Neural cell (in vitro differentiated cells): ENCODE results near the gene EHMT2. TPM values are rescaled to one million over a fixed set of nuclear protein-coding genes. Genes with fewer than 3 reads are reported as not detected.

Experiments used
- H2AFZ ChIP-seq: fragments of 200-600, 300-800 bp; sonication (generic), shearing (Covaris generic); 2 replicates; pipeline ENCODE4 v1.6.0; 2014; ENCODE audit warnings: low read depth, mild to moderate bottlenecking, antibody characterized with exemption, low read length, moderate library complexity
- H3F3A ChIP-seq: fragments of 200-600 bp; shearing (Covaris generic); 2 replicates; pipeline ENCODE4 v1.6.1; 2016; ENCODE audit warnings: mild to moderate bottlenecking, moderate library complexity, mixed read lengths, antibody characterized with exemption, low read length; ENCODE audit not compliant: insufficient read depth, poor library complexity, severe bottlenecking
- H3K27ac ChIP-seq: fragments of 200-600, 300-800 bp; sonication (generic), shearing (Covaris generic); 2 replicates; pipeline ENCODE4 v1.5.1; 2014; ENCODE audit warnings: mild to moderate bottlenecking, low read length, moderate library complexity
- H3K27me3 ChIP-seq: fragments of 300-800, 200-600 bp; sonication (generic), shearing (Covaris generic); 2 replicates; pipeline ENCODE4 v1.6.0; 2014; ENCODE audit warnings: mild to moderate bottlenecking, low read depth, low read length, moderate library complexity; ENCODE audit not compliant: insufficient read depth
- H3K36me3 ChIP-seq: fragments of 300-800, 200-600 bp; sonication (generic), shearing (Covaris generic); 2 replicates; pipeline ENCODE4 v1.5.1; 2014; ENCODE audit warnings: mild to moderate bottlenecking, antibody characterized with exemption, low read length, moderate library complexity; ENCODE audit not compliant: insufficient read depth
- H3K4me2 ChIP-seq: fragments of 300-800, 200-600 bp; sonication (generic), shearing (Covaris generic); 2 replicates; pipeline ENCODE4 v1.6.0; 2014; ENCODE audit warnings: mild to moderate bottlenecking, low read length
- H3K4me3 ChIP-seq: fragments of 300-800, 200-600 bp; sonication (generic), shearing (Covaris generic); 2 replicates; pipeline ENCODE4 v1.5.1; 2014; ENCODE audit warnings: mild to moderate bottlenecking, low read length, moderate library complexity
- H3K79me2 ChIP-seq: fragments of 200-600 bp; shearing (Covaris generic); replicated peaks from 2 replicates; pipeline ENCODE4 v1.6.0; 2014; ENCODE audit warnings: mild to moderate bottlenecking, low read length, moderate library complexity; ENCODE audit not compliant: insufficient read depth
- H3K9ac ChIP-seq: fragments of 300-800, 200-600 bp; sonication (generic), shearing (Covaris generic); 2 replicates; pipeline ENCODE4 v1.6.1; 2016; ENCODE audit warnings: mild to moderate bottlenecking, low read length, mixed read lengths
- H3K9me2 ChIP-seq: fragments of 200-600 bp; shearing (Covaris generic); 2 replicates; pipeline ENCODE4 v1.6.1; 2016; ENCODE audit warnings: mild to moderate bottlenecking, low read length, mixed read lengths; ENCODE audit not compliant: insufficient read depth
- H3K9me3 ChIP-seq: fragments of 200-600, 300-800 bp; sonication (generic), shearing (Covaris generic); 2 replicates; pipeline ENCODE4 v1.6.1; 2016; ENCODE audit warnings: mild to moderate bottlenecking, mixed run types, low read length, moderate library complexity, mixed read lengths
- H4K20me1 ChIP-seq: fragments of 200-600 bp; shearing (Covaris generic); 2 replicates; pipeline ENCODE4 v1.6.1; 2016; ENCODE audit warnings: mild to moderate bottlenecking, mixed run types; ENCODE audit not compliant: insufficient read depth
- CTCF ChIP-seq: fragments of 450-650 bp; IDR thresholded peaks from 2 replicates; pipeline ENCODE4 v1.5.1; 2014; ENCODE audit warnings: antibody characterized with exemption, mild to moderate bottlenecking, moderate library complexity; ENCODE audit not compliant: poor library complexity, severe bottlenecking
- EP300 ChIP-seq: fragments of 450-650 bp; conservative IDR thresholded peaks from 2 replicates; pipeline ENCODE4 v1.6.1; 2014; ENCODE audit warnings: antibody characterized with exemption, mild to moderate bottlenecking, moderate library complexity; ENCODE audit not compliant: poor library complexity, severe bottlenecking
- EZH2 ChIP-seq: fragments of 200-600, 300-800 bp; shearing (Covaris generic), sonication (generic); IDR thresholded peaks from 2 replicates; pipeline ENCODE4 v1.6.1; 2014; ENCODE audit warnings: antibody characterized with exemption, low read length, borderline replicate concordance, mild to moderate bottlenecking; ENCODE audit not compliant: insufficient read depth, poor library complexity, severe bottlenecking
- MXI1 ChIP-seq: fragments of 450-650 bp; conservative IDR thresholded peaks from 2 replicates; pipeline ENCODE4 v1.6.1; 2014; ENCODE audit warnings: antibody characterized with exemption, mild to moderate bottlenecking; ENCODE audit not compliant: poor library complexity, severe bottlenecking
- POLR2AphosphoS5 ChIP-seq: IDR thresholded peaks from 2 replicates; pipeline ENCODE4 v1.6.1; 2012
- RAD21 ChIP-seq: fragments of 450-650 bp; conservative IDR thresholded peaks from 2 replicates; pipeline ENCODE4 v1.6.1; 2014; ENCODE audit warnings: antibody characterized with exemption, mild to moderate bottlenecking, moderate library complexity
- SMC3 ChIP-seq: fragments of 450-650 bp; conservative IDR thresholded peaks from 2 replicates; pipeline ENCODE4 v1.6.1; 2014; ENCODE audit warnings: antibody characterized with exemption, mild to moderate bottlenecking, moderate library complexity; ENCODE audit not compliant: poor library complexity
- TAF1 ChIP-seq: IDR thresholded peaks from 2 replicates; pipeline ENCODE4 v1.6.1; 2012; ENCODE audit warnings: low read depth
- polyA plus RNA-seq: library from polyadenylated mRNA; depleted of rRNA; stranded (reverse); fragments of >200 nt; gene quantifications from 2 replicates; pipeline ENCODE4 v1.2.3, GENCODE V29; 2014
- TF ChIP-seq, protein P1 (sequence below): IDR thresholded peaks from 2 replicates; pipeline ENCODE4 v1.6.1; 2012; ENCODE audit warnings: borderline replicate concordance

Gene EHMT2
- polyA plus RNA-seq, 1 donor from 2014 or later = 102 TPM

DNA sequence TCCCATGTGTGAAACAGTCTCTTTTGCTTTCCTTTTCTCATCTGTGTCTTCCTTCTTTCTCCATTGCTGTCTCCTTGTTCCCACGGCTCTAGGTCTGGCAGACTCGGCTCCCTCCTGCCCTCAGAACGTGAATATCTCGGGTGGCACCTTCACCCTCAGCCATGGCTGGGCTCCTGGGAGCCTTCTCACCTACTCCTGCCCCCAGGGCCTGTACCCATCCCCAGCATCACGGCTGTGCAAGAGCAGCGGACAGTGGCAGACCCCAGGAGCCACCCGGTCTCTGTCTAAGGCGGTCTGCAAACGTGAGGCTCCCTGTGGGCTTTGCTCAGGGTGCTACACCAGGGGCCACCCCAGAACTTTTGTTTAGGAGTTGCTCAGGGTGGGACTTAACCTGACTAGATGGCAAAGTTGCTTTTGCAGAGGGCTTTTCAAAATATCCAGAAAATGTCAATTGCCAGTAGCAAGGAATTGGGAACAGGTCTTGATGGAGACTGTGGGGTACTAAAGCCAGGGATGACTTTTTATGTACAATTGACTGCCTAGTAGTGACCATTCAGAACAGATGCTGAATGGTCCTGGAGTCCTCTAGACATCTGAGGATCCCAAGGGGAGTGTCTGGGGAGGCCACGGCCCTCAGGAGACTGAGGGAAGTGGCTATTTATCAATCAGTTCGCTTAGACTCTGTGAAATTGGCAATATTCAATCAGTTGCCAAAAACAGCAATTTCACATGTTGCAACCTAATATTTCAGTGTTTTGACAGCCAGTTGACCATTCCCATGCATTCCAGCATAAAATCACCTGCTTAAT is 30.6 kb upstream of the EHMT2 start:
- Histone ChIP-seq H3F3A (no peaks in the 10 kb centered on the region), H3K9ac (no peak overlapping the region), H4K20me1 (no peaks in the 10 kb centered on the region), H3K36me3 (no peaks in the 10 kb centered on the region), H3K9me2 (no peaks in the 10 kb centered on the region), H3K4me2 (no peak overlapping the region), H3K9me3 (no peaks in the 10 kb centered on the region), H3K27me3 (no peaks in the 10 kb centered on the region), H3K79me2 (no peaks in the 10 kb centered on the region), H2AFZ (no peak overlapping the region), H3K27ac (no peak overlapping the region), H3K4me3 (no peak overlapping the region)
- TF ChIP-seq RAD21 = no peak
- TF ChIP-seq TAF1 = no peak
- TF ChIP-seq EZH2 = no peak
- no peak for TF ChIP-seq EP300
- TF ChIP-seq, protein P1, sequence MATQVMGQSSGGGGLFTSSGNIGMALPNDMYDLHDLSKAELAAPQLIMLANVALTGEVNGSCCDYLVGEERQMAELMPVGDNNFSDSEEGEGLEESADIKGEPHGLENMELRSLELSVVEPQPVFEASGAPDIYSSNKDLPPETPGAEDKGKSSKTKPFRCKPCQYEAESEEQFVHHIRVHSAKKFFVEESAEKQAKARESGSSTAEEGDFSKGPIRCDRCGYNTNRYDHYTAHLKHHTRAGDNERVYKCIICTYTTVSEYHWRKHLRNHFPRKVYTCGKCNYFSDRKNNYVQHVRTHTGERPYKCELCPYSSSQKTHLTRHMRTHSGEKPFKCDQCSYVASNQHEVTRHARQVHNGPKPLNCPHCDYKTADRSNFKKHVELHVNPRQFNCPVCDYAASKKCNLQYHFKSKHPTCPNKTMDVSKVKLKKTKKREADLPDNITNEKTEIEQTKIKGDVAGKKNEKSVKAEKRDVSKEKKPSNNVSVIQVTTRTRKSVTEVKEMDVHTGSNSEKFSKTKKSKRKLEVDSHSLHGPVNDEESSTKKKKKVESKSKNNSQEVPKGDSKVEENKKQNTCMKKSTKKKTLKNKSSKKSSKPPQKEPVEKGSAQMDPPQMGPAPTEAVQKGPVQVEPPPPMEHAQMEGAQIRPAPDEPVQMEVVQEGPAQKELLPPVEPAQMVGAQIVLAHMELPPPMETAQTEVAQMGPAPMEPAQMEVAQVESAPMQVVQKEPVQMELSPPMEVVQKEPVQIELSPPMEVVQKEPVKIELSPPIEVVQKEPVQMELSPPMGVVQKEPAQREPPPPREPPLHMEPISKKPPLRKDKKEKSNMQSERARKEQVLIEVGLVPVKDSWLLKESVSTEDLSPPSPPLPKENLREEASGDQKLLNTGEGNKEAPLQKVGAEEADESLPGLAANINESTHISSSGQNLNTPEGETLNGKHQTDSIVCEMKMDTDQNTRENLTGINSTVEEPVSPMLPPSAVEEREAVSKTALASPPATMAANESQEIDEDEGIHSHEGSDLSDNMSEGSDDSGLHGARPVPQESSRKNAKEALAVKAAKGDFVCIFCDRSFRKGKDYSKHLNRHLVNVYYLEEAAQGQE = no peak
- no peak for TF ChIP-seq POLR2AphosphoS5
- TF ChIP-seq SMC3 = no peak
- TF ChIP-seq MXI1 = no peak
- no peak for TF ChIP-seq CTCF

- no peak within 1 kb of the TSS for H2AFZ ChIP-seq
Measured at GRCh38 chr6:31927242-31927862, 29.9 kb upstream of the EHMT2 start, which contains the start of gene C2. Gene C2, plus strand, starts transcription at chr6:31927717. Its CDS starts 36 bp downstream, at chr6:31927753.

More at GRCh38 chr6:31927242-31927862, 29.9 kb upstream of the EHMT2 start, which contains the start of gene C2:
- Histone ChIP-seq H3K4me3 (no peak within 1 kb of the TSS), H3K27me3 (no peaks in the 10 kb centered on the region), H3K79me2 (no peaks in the 10 kb centered on the region), H3K9me3 (no peaks in the 10 kb centered on the region), H3K9me2 (no peaks in the 10 kb centered on the region), H3K27ac (no peak within 1 kb of the TSS), H4K20me1 (no peaks in the 10 kb centered on the region), H3K4me2 (no peak within 1 kb of the TSS), H3K9ac (no peak within 1 kb of the TSS), H3K36me3 (no peaks in the 10 kb centered on the region), H3F3A (no peaks in the 10 kb centered on the region)
- TF ChIP-seq MXI1 (no peak), TAF1 (no peak), CTCF (no peak), SMC3 (no peak)
